GM18519 (cell line): Measurements from ENCODE around the gene PCDHA1.

Experiments
- ATAC-seq: cut with Tn5 transposase; IDR thresholded peaks from one replicate; pipeline ENCODE4 v1.9.1; 2021; ENCODE audit warnings: mild to moderate bottlenecking, moderate library complexity; ENCODE audit not compliant: unreplicated experiment, low FRiP score

PCDHA1 gene

DNA sequence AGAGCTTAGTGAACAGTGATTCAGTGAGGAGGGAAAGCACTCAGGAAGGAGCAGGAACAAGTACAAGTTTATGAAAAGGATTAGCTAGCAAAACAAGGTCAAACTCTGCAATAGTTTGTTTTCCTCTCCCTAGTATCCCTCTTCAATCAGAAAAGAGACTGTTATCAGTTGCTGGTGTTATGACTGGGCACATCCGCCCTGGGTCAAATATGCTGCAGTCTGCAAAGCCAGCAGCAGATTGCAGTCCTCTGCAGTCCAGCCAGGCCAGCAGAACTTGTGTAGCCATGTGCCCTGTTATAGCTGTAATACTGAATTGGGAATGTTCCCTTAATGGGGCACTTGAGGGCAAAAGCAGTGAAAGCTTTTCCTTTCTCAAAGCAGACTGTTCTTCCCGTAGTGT is 192.3 kb downstream of the PCDHA1 start:
- ATAC-seq = no peak

DNA sequence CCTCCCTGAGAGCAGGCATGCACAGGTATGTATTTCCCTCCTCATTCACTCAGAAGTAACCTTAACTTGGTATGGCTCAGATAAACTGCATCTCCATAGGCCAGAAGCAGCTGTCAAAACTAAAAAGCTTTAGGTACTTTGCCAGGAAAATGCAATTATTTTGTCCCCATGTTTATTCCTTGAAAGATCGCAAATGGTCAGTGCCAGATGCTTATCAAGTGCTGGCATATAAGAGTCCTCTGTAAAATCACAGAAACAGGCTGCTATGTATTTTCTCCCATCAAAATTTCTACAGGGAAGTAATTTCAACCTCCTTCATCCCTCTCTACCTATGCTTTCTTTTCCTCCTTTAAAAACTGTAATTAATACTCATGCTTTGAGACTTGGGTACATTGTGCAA is 193.0 kb downstream of the PCDHA1 start:
- no peak for ATAC-seq

DNA sequence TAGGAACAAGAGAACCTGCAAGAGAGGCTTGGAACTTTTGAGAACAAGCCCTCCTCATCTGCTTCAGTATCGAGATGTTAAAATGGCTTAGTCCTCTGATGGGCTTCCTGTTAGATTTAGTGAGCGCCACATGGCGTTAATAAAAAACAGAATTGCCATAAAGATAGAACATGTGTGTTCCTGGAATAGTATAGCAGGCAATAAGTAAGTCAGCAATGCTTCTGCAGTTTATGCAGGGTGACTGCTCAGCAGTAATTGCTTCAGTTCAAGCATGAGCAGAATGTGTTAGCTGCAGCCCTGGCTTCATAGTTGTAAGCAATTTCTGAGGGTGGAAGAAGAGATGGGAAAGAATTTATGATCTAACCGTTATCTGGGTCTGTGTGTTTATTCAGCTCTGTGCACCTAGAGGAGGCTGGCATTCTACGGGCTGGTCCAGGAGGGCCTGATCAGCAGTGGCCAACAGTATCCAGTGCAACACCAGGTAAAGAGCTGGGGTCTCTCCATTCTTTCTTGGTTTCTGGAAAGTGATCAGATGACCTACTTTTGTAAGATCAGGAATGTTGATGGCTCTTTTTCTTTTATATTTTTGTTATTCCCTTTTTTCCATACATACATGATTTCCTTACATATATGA is 196.3 kb downstream of the PCDHA1 start:
- no peak for ATAC-seq

DNA sequence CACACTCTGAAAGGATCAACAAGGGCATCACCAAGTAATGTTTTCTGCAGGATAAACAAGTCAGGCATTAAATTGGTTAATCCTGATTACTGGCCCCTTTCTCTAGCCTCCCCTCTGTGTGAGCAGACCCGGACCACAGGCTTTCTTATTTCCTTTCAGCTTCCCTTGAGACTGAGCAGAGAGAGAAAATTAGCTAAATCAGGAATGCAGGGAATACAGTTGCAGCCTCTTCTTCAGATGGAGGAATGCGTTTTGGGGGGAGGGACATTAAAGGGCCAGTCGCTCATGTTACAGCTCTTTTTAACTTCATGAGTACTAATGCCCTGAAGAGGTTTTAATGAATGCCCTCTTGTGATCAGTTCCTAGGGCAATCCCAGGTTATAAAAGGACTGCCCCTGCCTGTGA is 200.2 kb downstream of the PCDHA1 start:
- ATAC-seq = no peak

DNA sequence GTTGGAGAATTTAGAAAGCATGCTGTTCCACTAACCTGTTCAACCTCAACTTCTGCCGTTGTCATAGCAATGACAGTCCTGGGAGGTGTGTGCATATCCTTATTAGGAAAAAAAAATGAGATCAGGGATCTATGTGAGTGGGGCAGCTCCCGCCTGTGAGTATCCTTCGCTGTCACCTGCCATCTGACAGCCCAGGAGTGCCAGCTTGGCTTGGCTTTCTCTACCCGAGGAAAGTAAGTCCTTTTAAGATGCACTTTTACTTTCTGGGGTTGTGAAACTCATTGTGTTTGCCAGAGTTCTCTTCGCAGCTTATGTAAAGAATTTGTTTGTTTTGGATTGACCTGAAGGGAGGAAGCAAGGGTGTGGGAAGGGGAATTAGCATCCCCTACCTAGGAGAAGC is 202.2 kb downstream of the PCDHA1 start:
- ATAC-seq = no peak

DNA sequence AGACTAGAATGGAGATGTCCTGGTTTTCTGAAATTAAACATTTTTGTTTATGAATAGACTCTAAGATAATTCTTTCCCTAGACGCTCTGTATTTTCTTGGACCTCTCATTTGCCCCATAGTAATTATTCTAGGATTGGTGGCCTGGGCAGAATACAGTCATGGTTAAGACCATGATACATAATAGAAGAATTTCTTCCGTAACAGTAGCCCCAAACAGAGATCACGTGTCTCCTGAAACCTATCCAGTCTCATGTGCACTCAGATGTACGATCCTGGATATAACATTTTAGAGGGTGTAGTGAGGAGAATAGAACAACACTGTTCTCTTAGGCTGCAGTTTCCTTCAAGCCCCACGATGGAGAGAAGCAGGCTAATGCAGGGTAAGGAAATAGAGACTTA is 202.7 kb downstream of the PCDHA1 start:
- no peak for ATAC-seq

DNA sequence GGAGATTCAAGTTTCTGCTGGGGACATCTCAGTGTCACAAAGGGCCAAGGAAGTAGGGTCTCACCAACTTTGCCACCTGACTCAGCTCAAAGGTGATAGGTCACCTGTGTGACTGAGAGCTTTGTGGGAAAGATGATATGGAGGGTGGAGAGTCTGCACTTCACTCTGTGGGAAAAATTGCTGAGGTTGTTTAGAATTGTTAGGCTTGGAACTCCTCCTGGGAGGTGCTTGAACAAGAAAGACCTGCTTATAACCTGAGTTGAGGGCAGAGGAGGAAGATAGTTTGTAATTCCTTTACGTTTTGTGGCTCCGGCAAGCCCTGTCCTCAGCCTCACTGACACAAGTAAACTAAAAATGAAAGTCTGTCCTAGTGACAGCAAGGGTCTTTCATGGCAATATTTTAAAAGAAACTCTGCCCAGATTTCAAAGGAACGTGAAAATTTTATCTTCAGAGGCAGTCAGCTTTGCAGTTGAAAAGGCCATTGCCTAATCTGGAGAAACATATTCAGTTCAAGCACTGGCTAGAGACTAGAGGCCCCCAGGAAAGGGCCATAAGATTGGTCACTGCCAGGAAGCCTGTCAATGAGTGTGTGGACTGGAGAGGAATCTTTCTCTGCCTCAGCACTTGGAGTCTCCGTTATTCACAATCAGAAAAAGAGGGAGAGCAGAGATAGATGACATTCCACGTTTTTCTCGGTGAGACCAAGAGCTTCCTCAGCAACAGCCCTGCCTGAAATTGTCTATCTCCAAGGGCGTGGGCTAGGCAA is 203.5 kb downstream of the PCDHA1 start:
- ATAC-seq = no peak

DNA sequence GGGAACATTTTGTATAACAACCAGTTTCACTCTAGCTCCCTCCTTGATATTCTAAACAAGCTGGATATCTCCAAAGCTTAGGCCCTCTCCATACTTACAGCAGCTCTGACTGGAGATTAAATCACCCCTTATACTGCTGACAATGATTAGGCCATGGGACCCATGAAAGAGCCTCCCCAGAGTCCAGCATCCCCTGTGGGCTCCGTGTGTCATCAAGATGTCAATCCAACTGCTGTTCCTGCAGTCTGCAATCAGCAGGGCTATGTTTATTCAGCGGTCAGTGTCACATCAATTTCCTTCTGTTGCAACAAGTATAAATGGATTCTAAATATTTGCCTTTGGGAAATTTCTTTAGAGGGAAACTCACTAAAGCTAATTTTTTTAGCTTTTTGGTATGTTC is 206.9 kb downstream of the PCDHA1 start:
- ATAC-seq = no peak

DNA sequence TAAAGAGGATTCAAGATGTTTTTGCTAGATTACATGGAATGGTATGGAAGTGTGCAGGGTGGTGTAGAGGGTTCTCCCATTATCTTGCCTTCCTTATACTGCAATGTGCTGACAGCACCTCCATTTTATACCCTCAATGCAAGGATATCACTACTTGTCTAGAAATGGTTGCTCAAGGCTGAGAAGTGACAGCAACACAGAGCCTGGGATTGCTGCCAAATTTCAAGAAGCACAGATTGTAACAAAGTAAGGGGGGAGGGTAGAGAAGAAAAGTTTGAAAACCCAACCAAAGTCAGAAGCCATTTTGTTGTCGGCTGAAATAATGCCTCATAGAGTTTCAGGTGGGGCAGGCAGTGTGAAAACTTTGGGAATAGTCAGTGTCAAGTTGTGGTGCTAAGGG is 210.1 kb downstream of the PCDHA1 start:
- ATAC-seq = no peak

DNA sequence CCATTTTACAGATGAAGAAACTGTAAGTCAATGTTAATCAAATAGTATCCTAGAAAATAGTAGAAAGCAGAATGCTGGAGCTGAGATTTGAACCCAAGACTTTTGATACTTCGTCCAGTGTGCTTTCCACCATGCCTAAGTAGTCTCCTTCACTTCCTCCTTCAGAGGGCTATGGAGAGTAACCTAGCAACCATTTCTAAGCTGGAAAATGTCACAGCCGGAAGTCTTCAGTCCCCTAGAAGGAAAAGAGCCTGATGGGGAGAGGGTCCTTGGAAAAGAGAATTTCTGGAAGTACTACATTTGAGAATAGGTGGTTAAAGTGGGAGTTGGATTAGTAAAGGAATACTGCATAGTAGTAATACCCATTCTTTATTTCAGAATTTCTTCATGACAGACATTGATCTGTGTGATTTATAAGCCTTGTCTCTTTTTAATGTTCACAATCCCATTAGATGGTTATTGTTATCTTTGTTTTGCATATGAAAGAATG is 213.0 kb downstream of the PCDHA1 start:
- ATAC-seq = no peak

DNA sequence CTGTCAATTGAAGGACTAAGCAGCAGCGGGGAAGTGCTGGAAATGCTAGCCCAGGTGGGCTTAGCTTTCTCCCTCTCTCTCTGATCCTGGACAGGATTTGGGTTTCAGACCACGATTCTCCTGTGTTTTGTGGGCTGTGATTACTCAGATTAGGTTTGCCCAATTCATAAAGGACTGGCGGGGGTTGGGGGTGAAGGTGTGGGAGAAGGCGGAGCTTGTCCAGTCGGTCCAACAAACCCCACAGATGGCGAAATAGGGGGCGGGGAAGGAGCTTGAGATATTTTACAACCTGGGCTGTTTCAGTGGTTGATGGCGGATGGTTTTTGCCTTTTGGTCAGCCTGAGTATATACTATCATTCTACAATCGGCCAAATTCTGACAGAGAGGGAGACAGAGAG is 215.5 kb downstream of the PCDHA1 start:
- no peak for ATAC-seq

DNA sequence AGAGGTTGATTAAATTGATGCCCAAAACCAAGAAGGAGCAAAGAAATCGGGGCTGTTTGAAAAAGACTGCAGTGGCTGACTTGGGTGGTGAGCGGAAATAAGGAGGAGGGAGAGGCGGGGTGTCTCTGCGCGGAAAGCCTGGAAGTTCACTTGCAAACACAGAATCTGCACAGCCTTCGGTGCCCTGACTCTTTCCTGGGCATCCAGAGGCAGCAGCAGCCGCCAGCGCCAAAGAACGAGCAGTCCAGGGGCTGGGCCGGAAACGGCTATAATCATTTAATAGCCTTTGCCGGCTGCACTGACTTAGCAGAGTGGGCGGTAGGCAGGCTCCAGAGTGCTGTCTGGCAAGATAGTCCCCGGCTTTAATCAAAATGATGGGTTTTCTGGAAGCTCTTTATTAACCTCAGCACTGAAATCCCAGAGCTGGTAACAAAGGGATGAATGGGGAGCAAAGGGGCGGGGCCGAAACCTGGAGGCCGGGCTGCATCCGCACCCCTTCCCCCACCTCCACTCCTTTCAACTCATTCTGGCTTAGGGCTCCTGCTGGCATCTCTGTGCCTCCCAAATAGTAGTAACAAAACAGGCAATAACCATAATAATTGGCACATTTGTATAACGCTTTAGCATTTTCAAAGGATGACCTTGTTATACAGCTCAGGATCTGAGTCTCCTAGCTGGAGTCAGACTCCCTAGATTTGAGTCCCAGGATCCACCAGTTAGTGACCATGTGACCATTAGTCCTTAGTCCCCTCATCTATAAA is 216.1 kb downstream of the PCDHA1 start:
- ATAC-seq = no peak

DNA sequence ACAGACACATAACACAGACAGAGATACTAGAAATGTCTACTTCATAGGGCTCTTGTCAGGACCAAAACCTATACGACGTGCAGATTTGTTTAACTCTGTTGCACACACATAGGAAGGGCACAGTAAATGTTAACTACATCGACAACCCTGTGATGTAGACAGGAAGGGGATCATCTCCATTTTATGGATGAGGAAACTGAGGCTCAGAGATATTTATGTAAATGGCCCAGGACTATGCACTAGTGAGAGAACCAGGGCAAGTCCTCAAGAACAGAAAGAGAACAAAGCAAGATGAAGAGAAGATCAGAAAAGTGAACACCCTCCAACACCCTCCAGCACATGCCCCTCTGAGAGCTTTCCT is 216.6 kb downstream of the PCDHA1 start:
- no peak for ATAC-seq

DNA sequence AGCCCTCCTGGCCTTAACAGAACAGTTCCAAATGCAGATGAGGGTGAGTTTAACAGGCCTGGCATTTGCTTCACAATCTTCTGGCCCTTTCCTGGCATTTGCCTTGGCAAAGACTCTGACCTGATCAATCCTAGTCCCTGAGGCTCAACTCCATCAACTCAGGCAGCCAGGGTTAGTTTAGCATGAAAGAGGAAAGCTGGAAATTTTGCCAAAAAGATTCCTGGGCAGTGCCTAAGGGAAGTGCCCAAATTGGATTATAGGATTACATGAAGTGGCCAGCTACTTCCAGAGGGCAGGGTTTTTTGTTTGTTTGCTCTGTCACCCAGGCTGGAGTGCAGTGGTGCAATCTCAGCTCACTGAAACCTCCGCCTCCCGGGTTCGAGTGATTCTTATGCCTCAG is 217.1 kb downstream of the PCDHA1 start:
- no peak for ATAC-seq

DNA sequence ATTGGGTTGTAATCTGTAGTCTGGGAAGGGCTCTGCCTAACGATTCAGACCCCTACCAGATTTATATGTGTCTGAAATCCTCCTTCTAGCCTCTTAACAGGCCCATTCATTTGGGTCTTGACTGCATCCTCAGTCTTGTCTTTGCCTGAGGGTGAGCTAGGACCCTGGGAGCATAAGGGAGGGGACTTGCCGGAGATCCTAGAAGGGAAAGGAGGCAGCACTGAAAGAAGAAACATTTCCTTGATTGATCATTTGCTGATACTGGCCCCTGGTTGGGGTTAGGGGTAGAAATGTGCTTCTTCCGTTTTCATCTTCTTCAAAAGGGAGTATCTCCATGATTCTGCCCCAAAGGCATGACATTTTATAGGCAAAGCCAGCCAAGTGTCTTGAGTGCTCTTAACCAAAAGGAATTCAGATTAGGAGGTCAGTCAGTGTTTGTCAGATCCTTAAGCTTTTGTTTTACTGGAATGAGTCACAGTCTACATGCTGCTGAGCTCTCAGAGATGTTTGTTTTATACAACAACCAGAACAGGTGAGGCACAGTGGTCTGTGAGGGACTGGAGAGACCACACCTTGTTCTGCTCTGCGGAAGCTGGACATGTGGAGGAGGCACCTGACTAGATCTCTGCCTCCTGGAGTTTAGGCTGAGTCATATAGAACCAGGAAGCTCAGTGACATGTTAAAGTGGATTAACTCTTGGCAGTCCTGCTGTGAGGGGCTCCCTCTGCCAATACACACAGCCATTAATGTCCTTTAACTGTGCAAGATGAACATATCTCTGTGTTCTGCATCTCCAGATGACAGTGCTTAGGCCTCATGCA is 218.1 kb downstream of the PCDHA1 start:
- no peak for ATAC-seq

DNA sequence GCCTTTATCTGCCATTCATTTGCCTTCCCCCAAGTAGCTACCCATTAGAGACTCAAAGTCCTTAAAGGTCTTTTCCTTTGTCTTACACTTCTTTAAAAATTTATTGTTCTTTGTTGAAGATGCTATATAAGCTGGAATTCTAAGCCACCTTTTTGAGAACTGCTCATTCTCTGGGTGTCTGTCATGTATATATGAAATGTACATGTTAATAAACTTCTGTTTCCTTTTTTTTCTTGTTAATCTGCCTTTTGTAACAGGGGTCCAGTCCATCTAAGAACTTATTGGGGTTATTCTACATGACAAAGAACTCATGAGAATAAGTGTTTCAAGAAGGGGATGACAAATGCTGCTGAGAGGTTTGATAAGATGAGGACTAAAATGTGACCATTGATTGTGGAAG is 221.9 kb downstream of the PCDHA1 start:
- ATAC-seq = no peak

DNA sequence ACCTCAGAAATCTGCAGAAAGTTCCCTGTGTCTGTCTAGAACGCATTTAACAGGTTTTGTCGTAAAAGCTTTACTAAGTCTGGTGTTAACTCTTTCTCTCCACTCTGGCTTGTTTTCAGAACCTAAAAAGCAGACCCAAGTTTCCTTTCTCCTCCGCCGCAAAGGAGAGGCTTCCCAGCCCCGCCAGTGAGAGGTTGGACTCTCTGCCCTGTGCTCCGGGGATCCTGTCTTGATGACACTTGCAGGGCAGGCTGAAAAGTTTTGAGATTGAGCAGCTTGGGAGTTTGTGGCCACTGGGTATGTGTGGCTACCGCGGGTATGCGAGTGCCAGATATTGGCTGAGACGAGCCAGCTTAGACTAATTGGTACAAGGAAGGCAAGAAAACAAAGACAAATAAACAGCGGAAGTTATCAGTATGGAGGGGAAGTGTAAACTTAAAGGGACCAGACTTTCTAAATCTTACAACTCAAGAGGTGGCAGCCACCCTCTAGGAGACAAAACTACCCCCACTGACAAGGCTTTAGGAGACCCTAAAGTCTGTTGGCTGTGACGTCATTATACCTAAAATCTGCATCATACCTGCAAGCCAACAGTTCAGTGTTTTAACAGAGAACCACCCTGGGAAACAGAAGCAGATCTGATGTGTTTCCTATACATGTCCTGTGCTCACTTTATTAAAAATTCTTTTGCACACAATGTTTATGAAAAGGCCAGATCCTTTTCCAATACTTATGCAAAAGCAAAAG is 224.3 kb downstream of the PCDHA1 start:
- no peak for ATAC-seq

DNA sequence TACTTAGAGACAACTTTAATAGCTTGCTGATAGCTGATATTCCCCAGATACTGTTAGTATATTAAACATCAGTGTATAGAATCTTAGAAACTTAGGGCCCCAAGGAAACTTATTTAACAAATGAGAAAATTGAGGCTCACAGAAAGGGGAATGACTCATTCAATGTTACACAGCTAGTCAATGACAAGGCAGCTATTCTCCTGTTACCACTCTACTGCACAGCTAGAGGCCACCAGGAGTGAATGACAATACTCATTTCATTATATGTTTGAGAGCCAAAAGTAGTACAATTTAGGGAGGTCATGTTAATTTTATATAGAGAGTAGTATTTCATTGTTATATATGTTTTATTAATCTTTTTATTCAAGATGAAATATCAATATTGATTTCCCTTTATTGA is 232.0 kb downstream of the PCDHA1 start:
- ATAC-seq = no peak

DNA sequence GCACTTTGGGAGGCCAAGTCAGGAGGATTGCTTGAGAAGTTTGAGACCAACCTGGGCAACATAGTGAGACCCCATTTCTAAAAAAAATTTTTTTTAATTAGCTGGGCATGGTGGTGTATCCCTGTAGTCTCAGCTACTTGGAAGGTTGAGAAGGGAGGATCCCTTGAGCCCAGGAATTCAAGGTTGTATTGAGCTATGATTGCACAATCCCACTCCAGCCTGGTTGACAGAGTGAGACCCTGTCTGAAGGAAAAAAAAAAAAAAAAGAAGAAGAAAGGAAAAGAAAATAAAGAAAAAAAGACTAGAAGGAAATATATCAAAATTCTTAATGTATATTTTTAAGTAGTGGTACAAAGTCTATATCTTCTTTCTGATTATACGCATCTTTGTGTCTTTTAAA is 236.4 kb downstream of the PCDHA1 start:
- no peak for ATAC-seq

DNA sequence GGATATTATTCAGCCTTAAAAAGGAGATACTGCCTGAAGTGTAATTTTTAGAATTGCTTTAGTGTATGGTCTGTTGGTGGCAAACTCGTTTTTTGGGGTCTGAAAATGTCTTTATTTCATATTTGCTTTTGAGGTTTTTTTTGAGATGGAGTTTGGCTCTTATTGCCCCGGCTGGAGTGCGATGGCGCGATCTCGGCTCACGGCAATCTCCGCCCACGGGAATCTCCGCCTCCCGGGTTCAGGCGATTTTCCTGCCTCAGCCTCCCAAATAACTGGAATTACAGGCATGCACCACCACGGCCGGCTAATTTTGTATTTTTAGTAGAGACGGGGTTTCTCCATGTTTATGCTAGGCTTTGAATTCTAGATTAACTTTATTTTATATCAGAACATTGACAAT is 245.1 kb downstream of the PCDHA1 start:
- no peak for ATAC-seq
